Gastrocnemius medialis (tissue), 4 donors: Measurements from ENCODE around the gene PRDM10. TPM values are rescaled to one million over a fixed set of nuclear protein-coding genes. Genes with fewer than 3 reads are reported as not detected.

Experiments used
- ATAC-seq, 2 donors: fragments of 150-250 bp; one replicate each; pipeline ENCODE4 v1.9.1; 2016
- DNase-seq, 2 donors: peaks; one replicate each; pipeline ENCODE4 v3.0.0-alpha.2; 2019
- H3K27ac ChIP-seq, 4 donors: fragments of 200-600 bp; sonication (generic); 1 replicate in 1 of 4; 2 replicates in 3 of 4; pipeline ENCODE4 v1.5.1; 2016 to 2018; ENCODE audit warnings: mild to moderate bottlenecking in 2 of 4, moderate library complexity in 1 of 4
- H3K27me3 ChIP-seq, 3 donors: fragments of 200-600 bp; sonication (generic) in 2 of 3; 1 replicate in 1 of 3; 2 replicates in 2 of 3; pipeline versions ENCODE4 v1.5.1 to v1.6.0; 2016 to 2019; ENCODE audit warnings: mild to moderate bottlenecking in 1 of 3, moderate library complexity in 1 of 3
- H3K36me3 ChIP-seq, 2 donors: fragments of 200-600 bp; sonication (generic) in 1 of 2; one replicate each; pipeline ENCODE4 v1.5.1; 2017 to 2018
- H3K4me1 ChIP-seq, 2 donors: fragments of 200-600 bp; sonication (generic) in 1 of 2; one replicate each; pipeline ENCODE4 v1.5.1; 2016 to 2017; ENCODE audit warnings: mild to moderate bottlenecking in 2 of 2
- H3K4me3 ChIP-seq, 4 donors: fragments of 200-600 bp; sonication (generic) in 3 of 4; 1 replicate in 1 of 4; 2 replicates in 3 of 4; pipeline ENCODE4 v1.5.1; 2016 to 2019; ENCODE audit warnings: mild to moderate bottlenecking in 2 of 4
- H3K9me3 ChIP-seq, 3 donors: fragments of 200-600 bp; sonication (generic) in 2 of 3; 1 replicate in 1 of 3; 2 replicates in 2 of 3; pipeline ENCODE4 v1.5.1; 2016 to 2019
- POLR2A ChIP-seq, 2 donors: fragments of 450-650 bp; IDR thresholded peaks; one replicate each; pipeline ENCODE4 v1.6.1; 2017; ENCODE audit warnings: antibody characterized with exemption in 2 of 2, mild to moderate bottlenecking in 2 of 2, moderate library complexity in 2 of 2
- in situ Hi-C, 4 donors: fragments of 200-750 bp; cut with MboI; loops; one replicate each; pipeline versions ENCODE4 v1.15.0 to v1.8.0; 2017; ENCODE audit warnings: low sequenced_read_pairs in 4 of 4
- intact Hi-C: fragments of 100-400 bp; cut with DNase I; formaldehyde crosslinking; loops from one replicate; pipeline ENCODE4 v1.15.1; 2023; ENCODE audit warnings: low total_unique reads
- total RNA-seq, 4 donors: library from RNA; depleted of rRNA; stranded (reverse); fragments of >200 nt; gene quantifications; one replicate each; pipeline versions ENCODE4 v1.1.0 to v1.2.3, GENCODE V29; 2016
- TF ChIP-seq, protein P1 (sequence below), 5 experiments: fragments of 450-650 bp in 3 of 5; fragments of 200-600 bp in 2 of 5; sonication (generic) in 2 of 5; IDR thresholded peaks in 4 of 5; conservative IDR thresholded peaks in 1 of 5; 1 replicate in 4 of 5; 2 replicates in 1 of 5; pipeline ENCODE4 v1.5.1; 2016 to 2019; ENCODE audit warnings: antibody characterized with exemption in 5 of 5, mild to moderate bottlenecking in 3 of 5, moderate library complexity in 3 of 5

Gene PRDM10
- total RNA-seq, 4 donors from 2014 or later = 3.3 to 10.9 (median 9.0) TPM

DNA sequence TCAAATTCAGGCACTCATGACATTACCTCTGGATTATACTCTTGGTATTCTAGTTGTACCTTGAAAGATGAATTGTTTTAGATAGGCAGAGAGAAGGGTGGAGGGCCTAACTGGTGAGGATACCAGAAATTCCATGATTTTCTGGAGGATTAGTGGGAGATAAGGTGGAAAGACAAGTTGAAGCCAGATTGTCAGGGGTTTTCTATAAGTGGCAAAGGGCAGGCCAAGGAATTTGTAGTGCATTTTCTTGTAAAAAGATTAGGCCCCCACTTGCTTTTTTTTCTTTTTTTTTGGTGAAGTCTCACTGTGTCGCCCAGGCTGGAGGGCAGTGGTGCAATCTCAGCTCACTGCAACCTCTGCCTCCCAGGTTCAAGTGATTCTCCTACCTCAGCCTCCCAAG, 28.4 kb upstream of the PRDM10 start:
- no peak for DNase-seq
- intact Hi-C loops = no loop called here
- no peaks in the 10 kb centered on the region for H3K4me1 ChIP-seq
- no peaks in the 10 kb centered on the region for H3K36me3 ChIP-seq
- TF ChIP-seq, protein P1, sequence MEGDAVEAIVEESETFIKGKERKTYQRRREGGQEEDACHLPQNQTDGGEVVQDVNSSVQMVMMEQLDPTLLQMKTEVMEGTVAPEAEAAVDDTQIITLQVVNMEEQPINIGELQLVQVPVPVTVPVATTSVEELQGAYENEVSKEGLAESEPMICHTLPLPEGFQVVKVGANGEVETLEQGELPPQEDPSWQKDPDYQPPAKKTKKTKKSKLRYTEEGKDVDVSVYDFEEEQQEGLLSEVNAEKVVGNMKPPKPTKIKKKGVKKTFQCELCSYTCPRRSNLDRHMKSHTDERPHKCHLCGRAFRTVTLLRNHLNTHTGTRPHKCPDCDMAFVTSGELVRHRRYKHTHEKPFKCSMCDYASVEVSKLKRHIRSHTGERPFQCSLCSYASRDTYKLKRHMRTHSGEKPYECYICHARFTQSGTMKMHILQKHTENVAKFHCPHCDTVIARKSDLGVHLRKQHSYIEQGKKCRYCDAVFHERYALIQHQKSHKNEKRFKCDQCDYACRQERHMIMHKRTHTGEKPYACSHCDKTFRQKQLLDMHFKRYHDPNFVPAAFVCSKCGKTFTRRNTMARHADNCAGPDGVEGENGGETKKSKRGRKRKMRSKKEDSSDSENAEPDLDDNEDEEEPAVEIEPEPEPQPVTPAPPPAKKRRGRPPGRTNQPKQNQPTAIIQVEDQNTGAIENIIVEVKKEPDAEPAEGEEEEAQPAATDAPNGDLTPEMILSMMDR (IDR thresholded peaks at IDR 0.05 in 4 of 5, conservative IDR thresholded peaks at IDR 0.05 in 1 of 5) = no peak
- TF ChIP-seq POLR2A (IDR thresholded peaks at IDR 0.05) = no peak
- no peak for ATAC-seq
- no peaks in the 10 kb centered on the region for H3K27me3 ChIP-seq
- in situ Hi-C loops = no loop called here
- H3K27ac ChIP-seq = no peak overlapping the region
- no peaks in the 10 kb centered on the region for H3K9me3 ChIP-seq
- no peak overlapping the region for H3K4me3 ChIP-seq

- intact Hi-C loops = no loop called here
- H3K27ac ChIP-seq = no peak overlapping the region
- H3K27me3 ChIP-seq = no peaks in the 10 kb centered on the region
- no peak for DNase-seq
- no peaks in the 10 kb centered on the region for H3K4me1 ChIP-seq
- no peak overlapping the region for H3K4me3 ChIP-seq
- in situ Hi-C loops = no loop called here
- H3K36me3 ChIP-seq = no peaks in the 10 kb centered on the region
- H3K9me3 ChIP-seq = no peaks in the 10 kb centered on the region
- no peak for ATAC-seq
- TF ChIP-seq POLR2A (IDR thresholded peaks at IDR 0.05) = no peak
- TF ChIP-seq, protein P1 (IDR thresholded peaks at IDR 0.05 in 4 of 5, conservative IDR thresholded peaks at IDR 0.05 in 1 of 5) = no peak
Measured at GRCh38 chr11:130029137-130029536, 26.5 kb upstream of the PRDM10 start.

- in situ Hi-C loops = no loop called here
- Histone ChIP-seq H3K4me3 (no peak overlapping the region), H3K27me3 (no peaks in the 10 kb centered on the region), H3K36me3 (no peaks in the 10 kb centered on the region), H3K9me3 (no peaks in the 10 kb centered on the region), H3K4me1 (no peaks in the 10 kb centered on the region), H3K27ac (no peak overlapping the region)
- no peak for TF ChIP-seq POLR2A (IDR thresholded peaks at IDR 0.05)
- TF ChIP-seq, protein P1 (IDR thresholded peaks at IDR 0.05 in 4 of 5, conservative IDR thresholded peaks at IDR 0.05 in 1 of 5) = no peak
- intact Hi-C loops = no loop called here
- no peak for ATAC-seq
- no peak for DNase-seq
Measured at GRCh38 chr11:130025371-130025770, 22.7 kb upstream of the PRDM10 start.

DNA sequence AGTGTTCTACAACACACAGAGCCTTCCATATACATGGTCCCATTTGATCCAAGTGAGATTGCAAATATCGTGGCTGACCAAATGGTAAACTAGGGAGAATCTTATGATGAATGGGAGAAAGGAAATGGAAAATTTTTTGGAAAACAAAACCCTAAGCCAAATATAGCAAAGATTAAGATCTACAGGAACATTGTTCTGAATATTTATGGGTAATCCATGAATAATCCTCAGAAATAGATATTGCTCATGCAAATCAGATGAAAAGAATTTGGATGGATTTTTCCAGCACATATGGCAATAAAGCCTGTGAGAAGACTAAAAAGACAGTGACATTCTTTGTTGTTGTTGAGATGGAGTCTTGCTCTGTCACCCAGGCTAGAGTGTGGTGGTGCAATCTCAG, 21.7 kb upstream of the PRDM10 start:
- TF ChIP-seq, protein P1 (IDR thresholded peaks at IDR 0.05 in 4 of 5, conservative IDR thresholded peaks at IDR 0.05 in 1 of 5) = no peak
- TF ChIP-seq POLR2A (IDR thresholded peaks at IDR 0.05) = no peak
- H3K9me3 ChIP-seq = no peaks in the 10 kb centered on the region
- intact Hi-C loops (no loop called here), in situ Hi-C loops (no loop called here)
- H3K27ac ChIP-seq = no peak overlapping the region
- DNase-seq (no peak), ATAC-seq (no peak)
- no peak overlapping the region for H3K4me3 ChIP-seq
- H3K27me3 ChIP-seq = no peaks in the 10 kb centered on the region
- H3K36me3 ChIP-seq = no peaks in the 10 kb centered on the region
- H3K4me1 ChIP-seq = no peaks in the 10 kb centered on the region

GRCh38 chr11:130023204-130023603, 20.6 kb upstream of the PRDM10 start:
- ATAC-seq = no peak
- no peak for DNase-seq
- H3K9me3 ChIP-seq = no peaks in the 10 kb centered on the region
- TF ChIP-seq, protein P1 (IDR thresholded peaks at IDR 0.05 in 4 of 5, conservative IDR thresholded peaks at IDR 0.05 in 1 of 5) = no peak
- no peak for TF ChIP-seq POLR2A (IDR thresholded peaks at IDR 0.05)
- no peak overlapping the region for H3K27ac ChIP-seq
- H3K4me1 ChIP-seq = no peaks in the 10 kb centered on the region
- in situ Hi-C loops = no loop called here
- H3K4me3 ChIP-seq = no peak overlapping the region
- no peaks in the 10 kb centered on the region for H3K36me3 ChIP-seq
- intact Hi-C loops = no loop called here
- no peaks in the 10 kb centered on the region for H3K27me3 ChIP-seq
